GM19397 (cell line): Measurements from ENCODE around the gene GOLIM4.
A peak's percentile ranks its signal among the peaks of the same experiment; 100 is the strongest.
"Not testable (repeated sequence)": the region's sequence is repeated elsewhere in the genome, so short reads cannot be mapped to it uniquely, and the experiment has no call there.

Source experiments
- ATAC-seq: cut with Tn5 transposase; IDR thresholded peaks from one replicate; pipeline ENCODE4 v1.9.1; 2021; ENCODE audit warnings: mild to moderate bottlenecking, moderate library complexity; ENCODE audit not compliant: unreplicated experiment

The GOLIM4 gene

GRCh38 chr3:168049367-168049974, 46.3 kb downstream of the GOLIM4 start:
- ATAC-seq: no peak

- ATAC-seq: no peak
Observed at GRCh38 chr3:168048414-168049330, 47.1 kb downstream of the GOLIM4 start.

GRCh38 chr3:168047936-168048335, 47.8 kb downstream of the GOLIM4 start:
- no peak for ATAC-seq

- peak; percentile 56 for ATAC-seq
Observed at GRCh38 chr3:168047190-168047795, 48.4 kb downstream of the GOLIM4 start.

- ATAC-seq: no peak
Observed at GRCh38 chr3:168044049-168044448, 51.7 kb downstream of the GOLIM4 start.

- ATAC-seq: peak; percentile 62
Observed at GRCh38 chr3:168040607-168041208, 55.0 kb downstream of the GOLIM4 start.

GRCh38 chr3:168037020-168037419, 58.7 kb downstream of the GOLIM4 start:
- ATAC-seq: no peak

GRCh38 chr3:168036619-168037018, 59.1 kb downstream of the GOLIM4 start:
- ATAC-seq: no peak

GRCh38 chr3:168034152-168034928, 61.4 kb downstream of the GOLIM4 start:
- no peak for ATAC-seq

GRCh38 chr3:168030577-168030976, 65.1 kb downstream of the GOLIM4 start:
- ATAC-seq: no peak

GRCh38 chr3:168029705-168030104, 66.0 kb downstream of the GOLIM4 start:
- ATAC-seq: no peak

GRCh38 chr3:168028086-168028485, 67.6 kb downstream of the GOLIM4 start:
- no peak for ATAC-seq

- no peak for ATAC-seq
Observed at GRCh38 chr3:168026764-168027163, 69.0 kb downstream of the GOLIM4 start.

- no peak for ATAC-seq
Observed at GRCh38 chr3:168025076-168025475, 70.6 kb downstream of the GOLIM4 start.

GRCh38 chr3:168024537-168024941, 71.2 kb downstream of the GOLIM4 start:
- peak; percentile 59 for ATAC-seq

GRCh38 chr3:168021737-168022450, 73.8 kb downstream of the GOLIM4 start:
- no peak for ATAC-seq

GRCh38 chr3:168011280-168011679, 84.4 kb downstream of the GOLIM4 start:
- not testable (repeated sequence) for ATAC-seq

GRCh38 chr3:168006584-168006983, 89.1 kb downstream of the GOLIM4 start:
- ATAC-seq: no peak

GRCh38 chr3:168003911-168004310, 91.8 kb downstream of the GOLIM4 start:
- ATAC-seq: no peak

GRCh38 chr3:168002786-168003368, 92.8 kb downstream of the GOLIM4 start:
- no peak for ATAC-seq
